Measurements from ENCODE around the gene SLX4. TPM values are rescaled to one million over a fixed set of nuclear protein-coding genes. Genes with fewer than 3 reads are reported as not detected.
A peak's percentile ranks its signal among the peaks of the same experiment; 100 is the strongest.

The SLX4 gene
- total RNA-seq, 5 donors from 2014 or later (not counting 1 experiment from before 2014, with no cell fraction given): 6.3 to 9.4 (median 8.5) TPM

GRCh38 chr16:3550851-3551847, 60.3 kb downstream of the SLX4 start:
- ChIA-PET POLR2A (no interaction called here), CTCF (no interaction called here)
- H3K27ac ChIP-seq (ENCODE audit: low read length): no peak overlapping the region
- no peaks in the 10 kb centered on the region for H3K9me3 ChIP-seq
- H3K4me3 Mint-ChIP-seq: no peak overlapping the region
- H3K27ac Mint-ChIP-seq: no peak overlapping the region
- DNase-seq (no peak), ATAC-seq (replicated peaks in 1 of 4) (no peak)
- H3K36me3 Mint-ChIP-seq: peaks cover 63% of the 10 kb centered on the region
- no peaks in the 10 kb centered on the region for H3K27me3 Mint-ChIP-seq
- peaks cover 0 to 10% of the 10 kb centered on the region in 2 experiments for H3K4me1 ChIP-seq (ENCODE audit: control insufficient read depth in 1 of 2, extremely low read depth in 1 of 2, insufficient read depth in 2 of 2, low read length in 2 of 2)
- H3K4me1 Mint-ChIP-seq: peaks cover 3 to 14% (median 10%) of the 10 kb centered on the region in 3 donors
- H3K9me3 Mint-ChIP-seq: no peaks in the 10 kb centered on the region
- WGBS (ENCODE audit: insufficient coverage): 93% methylated on average over 6 of the region's 6 CpGs
- H3K4me3 ChIP-seq (ENCODE audit: control insufficient read depth in 1 of 2, extremely low read depth in 1 of 2, low read length in 1 of 2): no peak overlapping the region
- H3K36me3 ChIP-seq (ENCODE audit: control insufficient read depth in 2 of 2, extremely low read depth in 1 of 2, insufficient read depth in 1 of 2, low read length in 1 of 2): peaks cover 43 to 90% of the 10 kb centered on the region in 2 donors
- no peaks in the 10 kb centered on the region for H3K27me3 ChIP-seq (replicated peaks in 1 of 2; ENCODE audit: control insufficient read depth in 2 of 2, extremely low read depth in 1 of 2, insufficient read depth in 2 of 2, low read length in 1 of 2)

- H3K9me3 ChIP-seq: no peaks in the 10 kb centered on the region
- Mint-ChIP-seq H3K27me3 (no peaks in the 10 kb centered on the region), H3K9me3 (no peaks in the 10 kb centered on the region), H3K4me1 (peaks cover 3 to 14% (median 8%) of the 10 kb centered on the region in 3 donors), H3K36me3 (peaks cover 65% of the 10 kb centered on the region), H3K4me3 (no peak overlapping the region), H3K27ac (peak overlapping the region in 1 of 2 donors; percentile 48)
- no peak overlapping the region for H3K27ac ChIP-seq (ENCODE audit: low read length)
- H3K4me1 ChIP-seq (ENCODE audit: control insufficient read depth in 1 of 2, extremely low read depth in 1 of 2, insufficient read depth in 2 of 2, low read length in 2 of 2): peaks cover 0 to 10% of the 10 kb centered on the region in 2 experiments
- ATAC-seq (replicated peaks in 1 of 4): peak in 1 of 4 experiments; percentile 26
- no peak for DNase-seq
- ChIA-PET CTCF (no interaction called here), POLR2A (no interaction called here)
- peaks cover 40 to 93% of the 10 kb centered on the region in 2 donors for H3K36me3 ChIP-seq (ENCODE audit: control insufficient read depth in 2 of 2, extremely low read depth in 1 of 2, insufficient read depth in 1 of 2, low read length in 1 of 2)
- H3K4me3 ChIP-seq (ENCODE audit: control insufficient read depth in 1 of 2, extremely low read depth in 1 of 2, low read length in 1 of 2): no peak overlapping the region
- no peaks in the 10 kb centered on the region for H3K27me3 ChIP-seq (replicated peaks in 1 of 2; ENCODE audit: control insufficient read depth in 2 of 2, extremely low read depth in 1 of 2, insufficient read depth in 2 of 2, low read length in 1 of 2)
- WGBS (ENCODE audit: insufficient coverage): 100% methylated on average over 1 of the region's 2 CpGs
These were observed 61.5 kb downstream of the SLX4 start for GRCh38 chr16:3549906-3550305.

- H3K36me3 Mint-ChIP-seq: peaks cover 67% of the 10 kb centered on the region
- no peak overlapping the region for H3K4me3 ChIP-seq (ENCODE audit: control insufficient read depth in 1 of 2, extremely low read depth in 1 of 2, low read length in 1 of 2)
- H3K4me3 Mint-ChIP-seq: no peak overlapping the region
- H3K4me1 ChIP-seq (ENCODE audit: control insufficient read depth in 1 of 2, extremely low read depth in 1 of 2, insufficient read depth in 2 of 2, low read length in 2 of 2): peaks cover 0 to 3% of the 10 kb centered on the region in 2 experiments
- H3K4me1 Mint-ChIP-seq: peaks cover 1 to 14% (median 5%) of the 10 kb centered on the region in 3 donors
- ChIA-PET POLR2A (no interaction called here), CTCF (interaction anchor here (0.5 to 0.6 kb wide), 2 partner anchors 53 to 77 kb away, joined by 3 read pairs; no protein-coding TSS in a partner anchor)
- H3K36me3 ChIP-seq (ENCODE audit: control insufficient read depth in 2 of 2, extremely low read depth in 1 of 2, insufficient read depth in 1 of 2, low read length in 1 of 2): peaks cover 30 to 93% of the 10 kb centered on the region in 2 donors
- H3K9me3 Mint-ChIP-seq: no peaks in the 10 kb centered on the region
- no peaks in the 10 kb centered on the region for H3K9me3 ChIP-seq
- ATAC-seq (replicated peaks in 1 of 4) (no peak), DNase-seq (no peak)
- 94% methylated on average over 10 of the region's 15 CpGs for WGBS (ENCODE audit: insufficient coverage)
- no peaks in the 10 kb centered on the region for H3K27me3 ChIP-seq (replicated peaks in 1 of 2; ENCODE audit: control insufficient read depth in 2 of 2, extremely low read depth in 1 of 2, insufficient read depth in 2 of 2, low read length in 1 of 2)
- no peaks in the 10 kb centered on the region for H3K27me3 Mint-ChIP-seq
- H3K27ac ChIP-seq (ENCODE audit: low read length): no peak overlapping the region
- no peak overlapping the region for H3K27ac Mint-ChIP-seq
These were observed 62.5 kb downstream of the SLX4 start for GRCh38 chr16:3548859-3549258.

GRCh38 chr16:3548445-3548844, 63.0 kb downstream of the SLX4 start:
- 89% methylated on average over 10 of the region's 10 CpGs for WGBS (ENCODE audit: insufficient coverage)
- H3K4me1 Mint-ChIP-seq: peaks cover 1 to 14% (median 5%) of the 10 kb centered on the region in 3 donors

GRCh38 chr16:3546986-3547682, 64.3 kb downstream of the SLX4 start:
- Histone ChIP-seq H3K36me3 (ENCODE audit: control insufficient read depth in 2 of 2, extremely low read depth in 1 of 2, insufficient read depth in 1 of 2, low read length in 1 of 2) (peaks cover 26 to 93% of the 10 kb centered on the region in 2 donors), H3K9me3 (no peaks in the 10 kb centered on the region), H3K27ac (ENCODE audit: low read length) (no peak overlapping the region), H3K4me3 (ENCODE audit: control insufficient read depth in 1 of 2, extremely low read depth in 1 of 2, low read length in 1 of 2) (no peak overlapping the region), H3K27me3 (replicated peaks in 1 of 2; ENCODE audit: control insufficient read depth in 2 of 2, extremely low read depth in 1 of 2, insufficient read depth in 2 of 2, low read length in 1 of 2) (no peaks in the 10 kb centered on the region), H3K4me1 (ENCODE audit: control insufficient read depth in 1 of 2, extremely low read depth in 1 of 2, insufficient read depth in 2 of 2, low read length in 2 of 2) (no peaks in the 10 kb centered on the region)
- DNase-seq (no peak), ATAC-seq (replicated peaks in 1 of 4) (no peak)
- Mint-ChIP-seq H3K36me3 (peaks cover 68% of the 10 kb centered on the region), H3K27me3 (no peaks in the 10 kb centered on the region), H3K27ac (peak overlapping the region in 1 of 2 donors; percentile 18), H3K4me1 (peaks cover under 1 to 14% (median 5%) of the 10 kb centered on the region in 3 donors), H3K9me3 (no peaks in the 10 kb centered on the region), H3K4me3 (no peak overlapping the region)
- CTCF ChIA-PET: no interaction called here
- WGBS (ENCODE audit: insufficient coverage): 85% methylated on average over 10 of the region's 15 CpGs
- POLR2A ChIA-PET: no interaction called here

More at GRCh38 chr16:3548445-3548844, 63.0 kb downstream of the SLX4 start:
- POLR2A ChIA-PET: no interaction called here
- Mint-ChIP-seq H3K9me3 (no peaks in the 10 kb centered on the region), H3K4me3 (no peak overlapping the region), H3K27ac (no peak overlapping the region), H3K27me3 (no peaks in the 10 kb centered on the region), H3K36me3 (peaks cover 68% of the 10 kb centered on the region)
- no peak for ATAC-seq (replicated peaks in 1 of 4)
- H3K9me3 ChIP-seq: no peaks in the 10 kb centered on the region
- no peak overlapping the region for H3K4me3 ChIP-seq (ENCODE audit: control insufficient read depth in 1 of 2, extremely low read depth in 1 of 2, low read length in 1 of 2)
- H3K36me3 ChIP-seq (ENCODE audit: control insufficient read depth in 2 of 2, extremely low read depth in 1 of 2, insufficient read depth in 1 of 2, low read length in 1 of 2): peaks cover 30 to 93% of the 10 kb centered on the region in 2 donors
- no peak overlapping the region for H3K27ac ChIP-seq (ENCODE audit: low read length)
- H3K27me3 ChIP-seq (replicated peaks in 1 of 2; ENCODE audit: control insufficient read depth in 2 of 2, extremely low read depth in 1 of 2, insufficient read depth in 2 of 2, low read length in 1 of 2): no peaks in the 10 kb centered on the region
- DNase-seq: no peak
- CTCF ChIA-PET: interaction anchor here in 1 of 2 donors (0.5 kb wide), 1 partner anchor 52 kb away, joined by 3 read pairs; no protein-coding TSS in a partner anchor
- H3K4me1 ChIP-seq (ENCODE audit: control insufficient read depth in 1 of 2, extremely low read depth in 1 of 2, insufficient read depth in 2 of 2, low read length in 2 of 2): peaks cover 0 to 3% of the 10 kb centered on the region in 2 experiments
